A673 (cell line): ENCODE data around the gene NDST1. TPM values are rescaled to one million over a fixed set of nuclear protein-coding genes. Genes with fewer than 3 reads are reported as not detected.

Experiments
- BruUV-seq: library from RNA; stranded (reverse); fragments of 400-500 nt; replicated peaks from 2 replicates; lab custom pipeline; 2021; lab: Mats Ljungman, UMichigan
- CTCF ChIA-PET: fragments of 300-600 bp; sonication (Branson Sonifier 250); formaldehyde crosslinking; loops from one replicate; lab custom pipeline; 2022; ENCODE audit warnings: antibody characterized with exemption; lab: Charles Lee
- POLR2A ChIA-PET: fragments of 300-600 bp; sonication (Branson Sonifier 250); formaldehyde crosslinking; loops from one replicate; lab custom pipeline; 2022; ENCODE audit warnings: antibody characterized with exemption; ENCODE audit not compliant: low non-redundant PET; lab: Charles Lee
- DNase-seq: peaks from one replicate; pipeline ENCODE4 v3.0.0-alpha.2; 2015; ENCODE audit warnings: low spot score
- H3K27ac ChIP-seq: fragments of 200-600 bp; sonication (generic); 2 replicates; pipeline ENCODE4 v1.5.1; 2016; ENCODE audit warnings: mixed run types, low read depth, mild to moderate bottlenecking, mixed read lengths, antibody characterized with exemption, low read length; ENCODE audit not compliant: poor library complexity, severe bottlenecking
- H3K27me3 ChIP-seq: fragments of 200-600 bp; sonication (generic); replicated peaks from 2 replicates; pipeline ENCODE4 v1.6.1; 2017; ENCODE audit warnings: mixed run types, low read depth, mild to moderate bottlenecking, mixed read lengths, antibody characterized with exemption, low read length; ENCODE audit not compliant: insufficient read depth, poor library complexity
- H3K36me3 ChIP-seq: fragments of 200-600 bp; sonication (generic); 2 replicates; pipeline ENCODE4 v1.6.1; 2016; ENCODE audit warnings: mixed run types, mild to moderate bottlenecking, mixed read lengths, antibody characterized with exemption, low read length; ENCODE audit not compliant: insufficient read depth, poor library complexity, severe bottlenecking
- H3K4me1 ChIP-seq: fragments of 200-600 bp; sonication (generic); 2 replicates; pipeline ENCODE4 v1.6.1; 2017; ENCODE audit warnings: mixed run types, mild to moderate bottlenecking, mixed read lengths, antibody characterized with exemption, low read length; ENCODE audit not compliant: insufficient read depth, poor library complexity, severe bottlenecking
- H3K4me3 ChIP-seq: fragments of 200-600 bp; sonication (generic); 2 replicates; pipeline ENCODE4 v1.5.1; 2016; ENCODE audit warnings: low read depth, mixed run types, mild to moderate bottlenecking, mixed read lengths, low read length; ENCODE audit not compliant: poor library complexity, severe bottlenecking
- H3K9me3 ChIP-seq: fragments of 200-600 bp; sonication (generic); 2 replicates; pipeline ENCODE4 v1.6.1; 2016; ENCODE audit warnings: mixed run types, low read depth, mild to moderate bottlenecking, mixed read lengths, antibody characterized with exemption, low read length; ENCODE audit not compliant: poor library complexity, severe bottlenecking
- EZH2 ChIP-seq: fragments of 200-600 bp; sonication (generic); IDR thresholded peaks from 2 replicates; pipeline ENCODE4 v1.6.1; 2017; ENCODE audit warnings: borderline replicate concordance, low read depth, mild to moderate bottlenecking, mixed read lengths, antibody characterized with exemption, low read length; ENCODE audit not compliant: poor library complexity, severe bottlenecking
- intact Hi-C: fragments of 100-400 bp; cut with micrococcal nuclease; formaldehyde crosslinking; loops from one replicate; pipeline ENCODE4 v1.10.0; 2022; ENCODE audit not compliant: unreplicated experiment
- total RNA-seq: library from RNA; stranded (reverse); gene quantifications from 2 replicates; pipeline ENCODE4 v1.2.3, GENCODE V29; 2021
- TF ChIP-seq, protein P1 (sequence below): fragments of 300-800, 200-600 bp; sonication (generic); conservative IDR thresholded peaks from 2 replicates; pipeline ENCODE4 v1.5.1; 2017; ENCODE audit warnings: low read depth, mild to moderate bottlenecking, antibody characterized with exemption, low read length, moderate library complexity, mixed read lengths

The NDST1 gene
- total RNA-seq, 1 experiment from 2014 or later = 44.0 TPM

DNA sequence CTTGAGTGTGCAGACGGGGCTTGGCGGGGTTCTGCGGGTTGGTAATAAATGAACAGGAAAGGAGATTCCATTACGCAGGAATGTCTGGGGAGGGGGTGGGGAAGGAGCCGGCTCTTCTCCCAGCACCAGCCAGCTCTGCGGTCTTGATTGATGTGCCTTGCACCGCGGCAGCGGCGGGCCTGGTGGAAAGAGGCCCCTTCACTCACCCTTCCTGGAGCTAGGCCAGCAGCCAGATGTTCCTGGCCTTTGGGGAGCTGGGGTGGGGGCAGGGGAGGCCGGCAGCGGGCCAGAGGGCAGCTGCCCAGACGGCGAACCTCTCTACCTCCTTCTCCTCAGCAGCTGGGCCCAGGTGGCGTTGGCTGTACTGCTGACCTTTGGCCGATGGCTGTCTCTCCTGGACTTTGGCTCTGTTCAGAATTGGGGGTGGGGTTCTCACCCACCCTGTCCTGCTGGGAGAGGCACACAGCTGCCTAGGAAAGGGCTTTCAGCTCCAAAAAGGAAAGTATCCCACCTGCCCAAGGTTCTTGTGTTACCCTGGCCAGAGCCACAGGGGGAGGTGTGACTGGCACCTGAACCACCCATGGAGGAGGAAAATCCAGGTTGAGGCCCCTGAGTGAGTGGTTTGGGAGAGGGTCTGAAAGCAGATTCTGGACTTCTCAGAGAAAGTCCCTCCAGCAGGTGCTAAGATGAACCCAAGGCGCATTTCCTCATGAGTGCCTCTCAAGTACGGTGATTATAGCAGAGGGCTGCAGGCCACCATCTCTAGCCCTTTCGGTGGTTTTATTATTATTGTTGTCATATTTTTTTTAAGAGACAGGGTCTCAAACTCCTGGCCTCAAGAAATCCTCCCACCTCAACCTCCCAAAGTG is 74.5 kb downstream of the NDST1 start:
- Histone ChIP-seq H3K36me3 (no peaks in the 10 kb centered on the region), H3K27me3 (no peaks in the 10 kb centered on the region), H3K4me1 (no peaks in the 10 kb centered on the region), H3K4me3 (no peak overlapping the region), H3K27ac (no peak overlapping the region), H3K9me3 (no peaks in the 10 kb centered on the region)
- DNase-seq = no peak
- CTCF ChIA-PET = no interaction called here
- no peak for TF ChIP-seq EZH2
- TF ChIP-seq, protein P1, sequence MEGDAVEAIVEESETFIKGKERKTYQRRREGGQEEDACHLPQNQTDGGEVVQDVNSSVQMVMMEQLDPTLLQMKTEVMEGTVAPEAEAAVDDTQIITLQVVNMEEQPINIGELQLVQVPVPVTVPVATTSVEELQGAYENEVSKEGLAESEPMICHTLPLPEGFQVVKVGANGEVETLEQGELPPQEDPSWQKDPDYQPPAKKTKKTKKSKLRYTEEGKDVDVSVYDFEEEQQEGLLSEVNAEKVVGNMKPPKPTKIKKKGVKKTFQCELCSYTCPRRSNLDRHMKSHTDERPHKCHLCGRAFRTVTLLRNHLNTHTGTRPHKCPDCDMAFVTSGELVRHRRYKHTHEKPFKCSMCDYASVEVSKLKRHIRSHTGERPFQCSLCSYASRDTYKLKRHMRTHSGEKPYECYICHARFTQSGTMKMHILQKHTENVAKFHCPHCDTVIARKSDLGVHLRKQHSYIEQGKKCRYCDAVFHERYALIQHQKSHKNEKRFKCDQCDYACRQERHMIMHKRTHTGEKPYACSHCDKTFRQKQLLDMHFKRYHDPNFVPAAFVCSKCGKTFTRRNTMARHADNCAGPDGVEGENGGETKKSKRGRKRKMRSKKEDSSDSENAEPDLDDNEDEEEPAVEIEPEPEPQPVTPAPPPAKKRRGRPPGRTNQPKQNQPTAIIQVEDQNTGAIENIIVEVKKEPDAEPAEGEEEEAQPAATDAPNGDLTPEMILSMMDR = no peak
- BruUV-seq = no TSS peak
- intact Hi-C loops = no loop called here
- POLR2A ChIA-PET = no interaction called here

DNA sequence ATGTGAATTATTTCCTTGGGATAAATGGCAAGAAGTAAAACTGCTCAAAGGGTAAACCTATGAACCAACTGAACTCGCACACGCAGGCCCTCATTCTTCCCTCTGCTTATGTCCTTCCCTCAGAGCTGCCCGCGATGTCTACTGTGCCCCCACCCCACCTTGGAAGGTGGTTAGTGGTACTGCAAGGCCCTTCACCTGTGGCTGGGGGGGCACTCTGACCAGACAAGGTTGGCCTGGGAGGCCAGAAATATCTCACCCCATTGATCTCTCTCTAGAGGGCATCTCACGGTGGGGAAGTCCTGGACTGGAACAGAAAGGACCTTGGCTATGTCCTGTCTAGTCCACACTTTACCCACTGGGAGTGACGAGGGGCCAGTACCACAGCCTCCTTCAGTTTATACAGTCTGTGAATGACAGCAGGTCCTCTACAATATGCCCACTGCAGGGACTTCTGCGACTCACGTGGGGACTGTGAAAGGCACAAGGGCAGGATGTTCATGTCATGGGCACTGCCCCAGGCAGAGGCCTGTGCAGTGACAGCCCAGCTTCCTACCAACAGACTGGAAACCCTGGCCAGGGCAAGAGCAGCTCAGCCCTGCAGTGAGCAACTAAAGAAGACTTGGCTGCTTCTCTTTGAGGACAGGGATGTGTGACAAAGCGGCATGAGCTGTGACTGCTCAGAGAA is 75.8 kb downstream of the NDST1 start:
- H3K4me1 ChIP-seq = no peaks in the 10 kb centered on the region
- no TSS peak for BruUV-seq
- H3K27me3 ChIP-seq = no peaks in the 10 kb centered on the region
- no peaks in the 10 kb centered on the region for H3K36me3 ChIP-seq
- intact Hi-C loops = no loop called here
- TF ChIP-seq, protein P1 = no peak
- no peak for TF ChIP-seq EZH2
- no peak overlapping the region for H3K4me3 ChIP-seq
- no peak overlapping the region for H3K27ac ChIP-seq
- CTCF ChIA-PET = no interaction called here
- no peaks in the 10 kb centered on the region for H3K9me3 ChIP-seq
- DNase-seq = no peak
- POLR2A ChIA-PET = no interaction called here

DNA sequence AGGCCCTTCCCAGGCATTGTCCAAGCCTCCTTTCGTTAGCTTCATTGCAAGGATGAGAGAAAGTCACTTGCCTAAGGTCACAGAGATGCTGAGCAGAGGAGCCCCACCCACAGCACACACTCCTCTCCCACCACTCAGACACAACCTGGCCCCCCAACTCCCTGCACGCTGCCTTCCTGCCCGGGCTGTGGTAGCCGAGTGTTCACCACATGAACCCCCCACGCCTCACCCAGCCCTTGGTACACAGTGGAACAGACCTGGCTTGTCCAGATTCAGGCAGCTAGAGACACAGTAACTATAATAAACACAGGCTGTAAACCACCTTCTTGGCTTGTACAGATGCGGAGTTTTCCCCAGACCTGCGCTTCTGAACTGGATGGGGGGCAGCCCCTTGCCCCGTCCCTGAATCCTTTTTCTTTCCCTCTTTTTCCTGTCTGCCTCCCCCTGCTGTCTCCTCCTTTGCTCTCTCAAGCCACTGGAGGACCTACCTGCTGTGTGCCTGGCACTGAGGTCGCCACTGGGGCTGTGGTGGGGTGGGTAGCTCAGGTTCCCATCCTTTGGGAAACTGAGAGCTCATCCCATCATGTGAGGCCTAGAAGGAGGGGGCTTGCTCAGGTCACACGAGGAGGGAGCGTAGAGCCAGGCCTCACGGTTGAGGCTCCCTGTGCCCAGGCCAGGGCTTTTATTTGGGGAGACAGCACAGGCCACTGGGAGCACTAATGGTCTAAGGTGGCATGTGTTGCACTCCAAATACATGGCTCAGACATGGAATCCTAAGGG is 76.8 kb downstream of the NDST1 start:
- no peak for DNase-seq
- CTCF ChIA-PET = no interaction called here
- H3K27ac ChIP-seq = no peak overlapping the region
- intact Hi-C loops = no loop called here
- no peaks in the 10 kb centered on the region for H3K36me3 ChIP-seq
- BruUV-seq = no TSS peak
- H3K9me3 ChIP-seq = no peaks in the 10 kb centered on the region
- no peak overlapping the region for H3K4me3 ChIP-seq
- H3K27me3 ChIP-seq = no peaks in the 10 kb centered on the region
- POLR2A ChIA-PET = no interaction called here
- H3K4me1 ChIP-seq = no peaks in the 10 kb centered on the region
- TF ChIP-seq, protein P1 = no peak
- no peak for TF ChIP-seq EZH2
